GM23338 (cell line): ENCODE measurements around the gene KCNK3. TPM values are rescaled to one million over a fixed set of nuclear protein-coding genes. Genes with fewer than 3 reads are reported as not detected.

Experiments used
- ATAC-seq: fragments of 200-7000 bp; cut with Tn5 transposase; 3 replicates; pipeline ENCODE4 v1.9.1; 2020
- DNase-seq: peaks from one replicate; pipeline ENCODE4 v3.0.0-alpha.2; 2015; ENCODE audit warnings: low spot score
- H2AFZ ChIP-seq: fragments of 200-600 bp; sonication (generic); 2 replicates; pipeline ENCODE4 v1.8.0; 2016; ENCODE audit warnings: antibody characterized with exemption, mild to moderate bottlenecking, moderate library complexity
- H3F3A ChIP-seq: fragments of 200-600 bp; sonication (generic); replicated peaks from 2 replicates; pipeline ENCODE4 v1.8.0; 2017; ENCODE audit warnings: antibody characterized with exemption, mixed run types, low read depth
- H3K27ac ChIP-seq: fragments of 200-600 bp; sonication (generic); 2 replicates; pipeline ENCODE4 v1.6.1; 2016; ENCODE audit warnings: low read depth
- H3K27me3 ChIP-seq: fragments of 200-600 bp; sonication (generic); 2 replicates; pipeline ENCODE4 v1.8.0; 2016; ENCODE audit warnings: mild to moderate bottlenecking, mixed run types, moderate library complexity; ENCODE audit not compliant: insufficient read depth
- H3K36me3 ChIP-seq: fragments of 200-600 bp; sonication (generic); 2 replicates; pipeline ENCODE4 v1.8.0; 2016; ENCODE audit warnings: mild to moderate bottlenecking; ENCODE audit not compliant: insufficient read depth
- H3K4me1 ChIP-seq: fragments of 200-600 bp; sonication (generic); 2 replicates; pipeline ENCODE4 v1.8.0; 2016; ENCODE audit warnings: mild to moderate bottlenecking, moderate library complexity; ENCODE audit not compliant: insufficient read depth
- H3K4me2 ChIP-seq: fragments of 200-600 bp; sonication (generic); 2 replicates; pipeline ENCODE4 v1.7.1; 2017; ENCODE audit warnings: mixed run types
- H3K4me3 ChIP-seq: fragments of 200-600 bp; sonication (generic); 2 replicates; pipeline ENCODE4 v1.6.1; 2016; ENCODE audit warnings: mixed run types
- H3K79me2 ChIP-seq: fragments of 200-600 bp; sonication (generic); replicated peaks from 2 replicates; pipeline ENCODE4 v1.8.0; 2017; ENCODE audit warnings: mild to moderate bottlenecking; ENCODE audit not compliant: insufficient read depth
- H3K9me2 ChIP-seq: fragments of 200-600 bp; sonication (generic); 2 replicates; pipeline ENCODE4 v1.8.0; 2017; ENCODE audit not compliant: insufficient read depth
- H4K20me1 ChIP-seq: fragments of 200-600 bp; sonication (generic); replicated peaks from 2 replicates; pipeline ENCODE4 v1.8.0; 2017; ENCODE audit warnings: mild to moderate bottlenecking; ENCODE audit not compliant: insufficient read depth
- H3K27ac Mint-ChIP-seq: 2 replicates; pipeline ENCODE4 v1.8.0; 2020; ENCODE audit warnings: inconsistent platforms, mild to moderate bottlenecking, moderate library complexity, mixed read lengths
- H3K27me3 Mint-ChIP-seq: 3 replicates; pipeline ENCODE4 v1.8.0; 2022; ENCODE audit warnings: low read depth, mild to moderate bottlenecking, moderate library complexity, mixed read lengths, inconsistent platforms; ENCODE audit not compliant: insufficient read depth, poor library complexity
- H3K36me3 Mint-ChIP-seq: 3 replicates; pipeline ENCODE4 v1.8.0; 2021; ENCODE audit warnings: low read depth, mild to moderate bottlenecking, inconsistent platforms, moderate library complexity, mixed read lengths
- H3K4me1 Mint-ChIP-seq: 3 replicates; pipeline ENCODE4 v1.8.0; 2020; ENCODE audit warnings: mild to moderate bottlenecking, inconsistent platforms, mixed read lengths
- H3K4me3 Mint-ChIP-seq: 3 replicates; pipeline ENCODE4 v1.8.0; 2021; ENCODE audit warnings: moderate library complexity, mild to moderate bottlenecking, inconsistent platforms, mixed read lengths
- H3K9me3 Mint-ChIP-seq: 3 replicates; pipeline ENCODE4 v1.8.0; 2020; ENCODE audit warnings: moderate library complexity, mild to moderate bottlenecking, inconsistent platforms, mixed read lengths
- EZH2phosphoT487 ChIP-seq: fragments of 200-600 bp; sonication (generic); IDR thresholded peaks from one replicate; pipeline ENCODE4 v1.8.1; 2018; ENCODE audit warnings: antibody characterized with exemption; ENCODE audit not compliant: unreplicated experiment
- JUNB ChIP-seq: IDR thresholded peaks from one replicate; pipeline ENCODE4 v1.6.1; 2016; ENCODE audit warnings: antibody characterized with exemption; ENCODE audit not compliant: unreplicated experiment
- NANOG ChIP-seq: IDR thresholded peaks from 2 replicates; pipeline ENCODE4 v1.6.1; 2016; ENCODE audit warnings: antibody characterized with exemption, borderline replicate concordance
- POLR2AphosphoS5 ChIP-seq: IDR thresholded peaks from 2 replicates; pipeline ENCODE4 v1.6.1; 2016; ENCODE audit warnings: antibody characterized with exemption, low read depth
- REST ChIP-seq: IDR thresholded peaks from one replicate; pipeline ENCODE4 v1.6.1; 2018; ENCODE audit warnings: antibody characterized with exemption; ENCODE audit not compliant: unreplicated experiment
- STAT1 ChIP-seq: IDR thresholded peaks from one replicate; pipeline ENCODE4 v1.6.1; 2016; ENCODE audit warnings: antibody characterized with exemption; ENCODE audit not compliant: unreplicated experiment
- ZNF114 ChIP-seq: fragments of 250-450 bp; sonication (Bioruptor Pico); IDR thresholded peaks from 2 replicates; pipeline ENCODE4 v1.5.0; 2020; ENCODE audit warnings: mild to moderate bottlenecking, moderate library complexity
- ZNF331 ChIP-seq: fragments of 250-450 bp; sonication (Bioruptor Pico); IDR thresholded peaks from 2 replicates; pipeline ENCODE4 v1.5.0; 2020; ENCODE audit warnings: low read depth, mild to moderate bottlenecking, moderate library complexity
- ZNF462 ChIP-seq: fragments of 250-450 bp; sonication (Bioruptor Pico); IDR thresholded peaks from 2 replicates; pipeline ENCODE4 v1.5.0; 2020; ENCODE audit warnings: mild to moderate bottlenecking, moderate library complexity
- polyA plus RNA-seq: library from polyadenylated mRNA; unstranded; fragments of >200 nt; fragmentation: Nextera tagmentation; extraction: Ambion mirVana; gene quantifications from 2 replicates; pipeline ENCODE4 v1.2.1, GENCODE V29; 2016
- total RNA-seq: library from RNA; depleted of rRNA; stranded (reverse); fragments of >200 nt; shearing (Covaris generic); gene quantifications from 2 replicates; pipeline ENCODE4 v1.2.3, GENCODE V29; 2014

Gene KCNK3
- total and polyA plus RNA-seq, 2 experiments from 2014 or later, result not detected

- no peaks in the 10 kb centered on the region for H3K36me3 Mint-ChIP-seq
- H3K36me3 ChIP-seq, result no peaks in the 10 kb centered on the region
- H3F3A ChIP-seq, result no peaks in the 10 kb centered on the region
- DNase-seq (no peak), ATAC-seq (no peak)
- no peak overlapping the region for H3K27ac Mint-ChIP-seq
- no peaks in the 10 kb centered on the region for H3K27me3 ChIP-seq
- H3K9me2 ChIP-seq, result no peaks in the 10 kb centered on the region
- H3K4me3 Mint-ChIP-seq, result no peak overlapping the region
- H3K4me3 ChIP-seq, result no peak overlapping the region
- H3K4me1 Mint-ChIP-seq, result peaks cover 5% of the 10 kb centered on the region
- TF ChIP-seq REST (no peak), STAT1 (no peak), EZH2phosphoT487 (no peak), JUNB (no peak), ZNF114 (no peak), NANOG (no peak), ZNF331 (CRISPR knock-in tag) (no peak), ZNF462 (CRISPR knock-in tag) (no peak), POLR2AphosphoS5 (no peak)
- no peaks in the 10 kb centered on the region for H3K4me1 ChIP-seq
- H4K20me1 ChIP-seq, result no peaks in the 10 kb centered on the region
- no peak overlapping the region for H3K4me2 ChIP-seq
- H3K27me3 Mint-ChIP-seq, result no peaks in the 10 kb centered on the region
- no peak overlapping the region for H2AFZ ChIP-seq
- no peak overlapping the region for H3K27ac ChIP-seq
- H3K9me3 Mint-ChIP-seq, result no peaks in the 10 kb centered on the region
- no peaks in the 10 kb centered on the region for H3K79me2 ChIP-seq
Observed at GRCh38 chr2:26705126-26705525, 12.6 kb downstream of the KCNK3 start.
